Endothelial cell of hepatic sinusoid (primary cell): Measurements from ENCODE around the gene SLC45A2.

Source experiments
- in situ Hi-C: cut with HindIII; loops from 2 replicates; pipeline ENCODE4 v1.10.0; 2017; ENCODE audit warnings: low sequenced_read_pairs

Gene SLC45A2

DNA sequence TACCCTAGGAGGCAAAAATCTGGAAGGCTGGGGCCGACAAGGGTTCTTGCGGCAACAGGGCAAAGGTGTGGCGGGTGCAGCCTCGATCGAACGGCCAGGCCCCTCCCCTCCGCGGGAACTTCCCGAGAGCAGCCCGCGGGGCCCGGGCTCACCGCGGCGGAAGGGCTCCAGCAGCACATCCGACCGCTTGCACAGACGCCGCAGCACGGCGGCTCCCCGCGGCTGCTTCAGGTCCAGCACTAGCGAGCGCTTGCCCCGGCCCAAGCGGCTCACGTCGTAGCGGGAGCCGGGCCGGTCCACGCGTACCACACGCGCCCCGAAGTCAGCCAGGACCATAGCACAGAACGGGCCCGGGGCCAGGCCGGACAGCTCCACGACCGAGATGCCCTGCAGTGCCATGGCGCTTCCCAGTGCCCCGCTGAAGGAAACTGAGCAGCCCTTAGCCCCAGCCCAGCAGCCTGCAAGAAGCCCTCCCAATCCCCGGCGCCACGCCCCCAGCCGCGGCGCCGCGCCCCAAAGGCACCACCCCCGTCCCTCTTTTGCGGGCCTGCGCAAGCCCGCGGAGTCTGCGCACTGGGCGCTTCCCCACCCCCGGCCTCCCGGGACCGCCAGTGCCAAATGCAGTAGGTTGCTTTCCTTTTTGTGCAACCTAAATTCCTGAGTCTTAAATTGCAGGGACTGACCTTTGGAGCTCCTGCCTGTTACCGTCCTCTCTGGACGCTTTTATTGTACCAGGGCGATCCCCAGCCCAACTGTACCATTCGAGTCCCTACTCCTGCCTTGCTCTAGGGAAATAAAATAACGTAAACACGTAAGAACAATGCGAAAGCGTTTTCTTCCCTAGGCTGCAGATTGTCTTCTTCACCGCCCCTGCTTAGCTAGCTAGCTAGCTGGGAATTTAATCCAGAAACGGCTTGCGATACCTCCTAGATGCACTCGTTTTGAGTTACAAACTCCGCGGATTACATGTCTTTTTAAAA lies 23.4 kb upstream of the SLC45A2 start, which contains the start of gene AMACR:
TSS of gene AMACR (minus strand) at position 430 of the 980 bp plus-strand sequence. CDS start at position 399, 31 bp downstream.
- in situ Hi-C loops = no loop called here

DNA sequence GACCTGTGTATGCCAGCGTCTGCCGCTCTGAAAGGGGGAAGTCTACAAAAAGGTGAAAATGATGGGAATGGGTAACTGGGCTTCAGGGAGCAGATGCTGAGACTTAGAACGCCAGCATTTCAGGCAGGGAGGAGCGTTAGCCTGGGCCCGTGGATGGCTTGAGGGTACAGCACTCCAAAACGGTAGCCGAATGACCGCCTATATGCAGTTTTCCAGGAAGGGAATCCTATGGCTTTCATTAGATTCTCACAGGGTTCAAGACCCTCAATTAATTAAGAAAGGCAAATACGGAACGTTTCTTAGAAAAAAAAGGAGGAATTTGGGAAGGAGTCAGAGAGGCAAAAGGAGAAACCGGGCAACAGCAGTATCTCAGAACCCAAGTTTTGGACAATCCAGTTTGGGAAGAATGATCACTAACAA lies 22.7 kb upstream of the SLC45A2 start:
- in situ Hi-C loops = no loop called here

DNA sequence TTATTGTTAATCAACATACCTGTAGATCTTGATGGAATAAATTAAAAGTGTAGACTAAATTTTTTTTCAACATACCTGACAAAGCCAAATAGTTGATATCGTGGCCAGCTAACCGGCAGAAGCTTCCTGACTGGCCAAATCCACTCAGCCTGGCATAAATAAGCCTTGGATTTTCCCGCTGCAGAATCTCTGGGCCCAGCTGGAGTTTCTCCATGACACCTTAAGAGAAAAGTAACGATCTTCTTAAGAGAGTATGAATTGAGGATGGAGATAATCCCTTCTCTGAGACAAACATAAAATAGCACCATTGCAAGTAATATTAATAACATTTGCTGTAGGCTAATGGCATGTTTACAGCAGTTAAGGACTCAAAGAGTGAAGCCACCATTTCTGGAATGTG lies 21.2 kb upstream of the SLC45A2 start:
- in situ Hi-C loops = no loop called here

DNA sequence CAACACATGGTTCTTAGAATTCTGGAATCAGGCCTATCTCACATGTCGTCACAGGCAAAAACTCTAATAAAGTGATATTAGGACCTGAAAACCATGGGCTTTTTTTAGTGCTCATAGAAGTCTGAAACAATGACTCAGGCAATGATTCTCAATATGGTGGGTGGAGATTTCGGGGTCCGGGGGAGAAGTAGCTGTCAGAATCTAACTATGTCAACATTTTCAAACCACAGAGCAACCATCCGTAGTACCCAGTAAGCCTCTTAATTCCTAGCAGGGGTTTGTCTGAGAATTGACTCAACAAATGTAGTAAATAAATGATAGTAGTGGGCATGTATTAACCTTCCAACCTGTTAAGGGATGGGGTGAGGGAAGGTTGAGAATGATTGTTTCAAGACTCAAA lies 20.7 kb upstream of the SLC45A2 start:
- in situ Hi-C loops = no loop called here

DNA sequence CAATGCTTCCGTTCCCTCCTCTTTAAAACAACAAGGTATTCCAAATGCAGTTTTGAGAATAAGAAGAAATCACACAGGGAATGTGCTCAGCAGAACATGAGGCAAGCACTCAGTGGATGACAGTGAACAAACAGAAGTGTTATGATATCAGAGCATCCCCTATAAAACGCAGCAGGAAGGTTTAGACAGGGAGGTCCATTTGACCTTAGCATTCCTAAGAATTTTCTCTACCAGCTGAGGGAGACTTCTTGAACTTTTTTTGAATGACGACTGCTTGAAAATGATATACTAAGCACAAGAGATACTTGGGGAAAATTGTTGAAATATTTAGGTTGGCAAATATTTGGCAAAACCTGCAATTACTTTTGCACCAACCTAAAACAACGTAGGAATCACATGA lies 19.4 kb upstream of the SLC45A2 start:
- in situ Hi-C loops = no loop called here

DNA sequence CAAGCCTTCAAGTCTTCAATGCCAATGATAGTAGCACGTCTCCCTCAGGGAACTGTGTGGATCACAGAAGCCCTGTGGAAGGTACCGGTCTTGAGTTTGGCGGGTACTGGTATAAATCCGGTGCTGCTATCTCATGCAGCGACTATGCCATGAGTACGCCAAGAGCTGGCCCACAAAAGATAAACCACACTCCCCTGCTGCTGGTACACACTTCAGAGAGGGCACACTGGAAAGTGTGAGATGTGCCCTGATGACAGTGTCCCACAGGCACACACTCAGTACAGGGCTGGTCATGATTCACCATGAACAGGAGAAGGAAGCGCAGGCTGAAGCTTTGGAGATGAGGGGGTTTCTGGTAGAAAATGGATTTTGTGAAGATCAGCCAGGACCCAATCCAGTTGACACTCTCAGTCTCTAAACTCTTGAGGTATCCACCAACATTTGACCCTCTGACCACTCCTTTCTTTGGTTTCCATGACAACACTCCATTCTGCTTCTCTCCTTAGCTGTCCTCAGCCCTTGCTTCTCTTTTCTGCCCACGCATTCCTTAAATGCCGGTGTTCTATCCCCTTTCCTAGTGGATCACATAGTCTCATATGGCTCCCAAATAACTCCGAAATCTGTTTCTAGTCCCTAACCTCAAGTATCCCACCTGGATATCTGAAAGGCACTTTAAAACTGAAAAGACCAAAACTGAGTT lies 18.3 kb upstream of the SLC45A2 start:
- in situ Hi-C loops = no loop called here

DNA sequence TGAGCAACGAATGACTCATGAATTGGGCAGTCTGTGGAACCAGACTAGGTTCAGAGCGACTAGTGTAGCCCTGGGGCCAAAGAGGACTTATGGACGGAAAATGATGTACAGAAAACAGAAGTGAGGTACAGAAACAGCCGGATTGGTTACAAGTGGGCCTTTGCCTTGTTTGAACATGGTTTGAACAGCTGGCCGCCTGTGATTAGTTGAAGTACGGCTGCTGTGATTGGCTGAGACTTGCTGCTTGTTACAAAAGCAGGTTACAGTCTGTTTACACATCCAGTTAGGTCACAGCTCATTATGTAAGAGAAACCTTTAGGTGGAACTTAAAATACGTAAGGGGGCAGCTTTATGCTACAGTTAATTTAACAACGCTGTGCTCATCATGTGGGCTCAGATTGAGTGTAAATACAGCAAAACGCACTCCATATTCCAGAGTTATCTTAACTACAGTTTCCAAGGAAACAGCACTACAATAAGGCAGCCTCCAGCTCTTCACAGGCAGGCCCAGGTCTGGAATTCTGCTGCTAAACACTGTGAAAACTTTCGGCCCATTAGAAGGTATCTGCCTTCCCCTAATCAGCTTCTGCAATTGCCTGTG lies 16.8 kb upstream of the SLC45A2 start:
- in situ Hi-C loops = no loop called here

DNA sequence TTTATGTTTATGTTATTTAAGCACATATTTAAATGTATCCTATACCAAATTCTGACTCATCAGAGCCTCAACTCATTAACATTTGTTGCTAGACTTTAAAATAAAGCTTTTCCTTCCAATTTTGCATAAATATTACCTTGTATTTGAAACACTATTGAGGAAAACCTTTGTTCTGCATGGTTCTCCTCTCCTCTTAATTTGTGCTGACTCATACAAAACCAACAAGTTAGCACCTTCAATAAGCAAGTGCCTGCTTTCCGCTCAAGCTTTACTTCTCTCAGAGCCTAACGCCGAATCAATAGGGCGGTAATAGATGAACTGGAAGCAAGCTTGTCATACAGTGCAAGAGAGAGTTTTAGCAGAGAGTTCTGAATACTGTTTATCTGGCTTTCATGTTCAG lies 15.5 kb upstream of the SLC45A2 start:
- in situ Hi-C loops = no loop called here

DNA sequence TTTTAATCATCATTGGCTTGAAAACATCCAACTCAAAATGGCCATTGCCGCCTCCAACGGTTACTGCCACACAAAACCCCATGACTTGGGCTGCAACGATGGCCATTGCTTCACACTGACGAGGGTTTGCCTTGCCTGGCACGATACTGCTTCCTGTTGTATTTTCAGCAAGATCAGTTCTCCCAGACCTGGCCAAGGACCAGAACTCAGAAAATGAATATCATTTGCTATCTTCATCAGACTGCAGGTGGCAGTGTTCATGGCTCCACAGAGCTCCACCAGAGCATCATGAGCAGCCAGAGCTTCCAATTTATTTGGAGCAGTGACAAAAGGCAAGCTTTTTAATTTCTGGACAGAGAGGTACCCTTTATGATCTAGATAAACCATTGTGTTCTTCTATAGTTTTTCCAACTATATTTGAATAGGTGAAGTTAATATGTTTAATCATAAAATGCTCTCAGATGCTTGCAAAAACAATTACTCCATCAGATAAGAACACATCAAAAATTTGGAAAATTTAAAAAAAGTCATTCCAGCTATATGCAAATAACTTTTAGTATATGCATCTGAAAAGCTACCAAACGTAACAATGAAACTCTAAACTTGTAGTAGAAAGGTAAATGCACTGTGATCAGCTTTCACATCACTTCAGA lies 13.0 kb upstream of the SLC45A2 start:
- in situ Hi-C loops = no loop called here

DNA sequence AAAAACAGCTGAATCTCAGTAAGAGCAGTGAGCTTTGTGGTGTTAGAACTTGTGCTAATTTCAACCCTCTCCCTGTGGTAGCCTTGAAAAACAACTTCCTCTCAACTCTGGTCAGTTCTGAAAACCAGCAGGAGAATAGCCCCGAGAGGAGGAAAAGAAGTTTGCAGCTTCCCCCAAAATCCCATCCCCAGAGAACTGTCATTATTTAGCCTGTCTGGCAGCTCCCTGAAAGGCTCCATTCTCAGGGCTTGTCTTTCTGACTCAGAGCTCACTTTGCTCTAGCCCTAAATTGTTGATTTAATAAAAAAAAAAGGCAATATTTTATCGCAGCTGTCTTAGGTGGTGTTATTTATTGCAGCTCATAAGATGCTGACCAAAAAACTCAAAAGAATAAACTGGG lies 11.4 kb upstream of the SLC45A2 start:
- in situ Hi-C loops = no loop called here

DNA sequence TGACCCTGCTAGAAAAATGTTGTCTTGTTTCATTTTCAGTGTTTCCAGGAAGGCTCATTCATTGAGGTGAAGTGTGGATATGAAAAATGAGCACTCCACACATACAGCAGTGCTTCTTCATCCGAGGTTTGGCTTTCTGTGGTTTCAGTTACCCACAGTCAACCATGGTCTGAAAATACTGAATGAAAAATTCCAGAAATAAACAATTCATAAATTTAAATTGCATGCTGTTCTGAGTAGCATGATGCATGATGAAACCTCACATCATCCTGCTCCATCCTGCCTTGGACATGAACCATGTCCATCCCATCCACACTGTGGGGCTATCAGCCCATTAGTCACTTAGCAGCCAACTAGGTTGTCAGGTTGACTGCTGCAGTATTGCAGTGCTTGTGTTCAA lies 10.4 kb upstream of the SLC45A2 start:
- in situ Hi-C loops = no loop called here

DNA sequence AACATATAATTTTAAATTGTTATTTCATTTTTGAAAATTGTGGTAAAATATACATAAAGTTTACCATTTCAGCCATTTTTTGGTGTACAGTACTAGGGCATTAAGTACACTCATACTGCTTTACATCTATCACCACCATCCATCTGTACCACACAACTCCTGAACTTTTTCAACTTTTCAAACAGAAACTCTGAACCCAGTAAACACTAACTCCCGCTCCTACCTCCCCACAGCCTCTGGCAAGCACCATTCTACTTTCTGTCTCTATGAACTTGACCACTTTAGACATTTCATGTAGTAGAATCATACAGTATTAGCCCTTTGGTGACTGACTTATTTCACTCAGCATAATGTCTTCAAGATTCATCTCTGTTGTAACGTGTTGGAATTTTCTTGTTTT lies 8.4 kb upstream of the SLC45A2 start:
- in situ Hi-C loops = no loop called here

DNA sequence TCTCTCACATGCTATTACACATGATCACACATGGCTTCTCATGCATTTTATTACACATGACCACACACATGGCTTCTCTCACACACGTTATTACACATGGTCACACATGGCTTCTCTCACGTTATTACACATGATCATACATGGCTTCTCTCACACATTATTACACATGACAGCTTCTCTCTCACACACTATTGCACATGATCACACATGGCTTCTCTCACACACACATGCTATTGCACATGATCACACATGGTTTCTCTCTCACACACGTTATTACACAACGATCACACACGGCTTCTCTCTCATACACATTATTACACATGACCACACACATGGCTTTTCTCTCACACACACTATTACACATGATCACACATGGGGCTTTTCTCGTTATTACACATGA lies 954 bp upstream of the SLC45A2 start:
- in situ Hi-C loops = no loop called here

DNA sequence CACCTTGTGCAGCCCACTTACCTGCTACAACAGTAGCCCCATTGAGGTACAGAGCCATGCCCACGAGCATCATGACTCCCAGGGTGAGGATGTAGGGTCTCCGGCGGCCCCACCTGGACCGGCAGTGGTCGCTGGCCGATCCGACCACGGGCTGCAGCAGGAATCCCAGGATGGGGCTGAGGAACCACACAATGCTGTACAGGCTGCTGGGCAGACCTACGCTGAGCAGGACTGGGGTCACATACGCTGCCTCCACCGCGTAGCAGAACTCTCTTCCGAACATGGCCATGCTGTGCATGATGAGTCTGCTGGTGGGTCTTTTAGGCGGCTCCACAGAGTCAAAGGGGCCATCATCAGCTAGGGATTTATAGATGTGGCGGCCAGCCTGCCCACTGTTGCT lies 315 bp downstream of the SLC45A2 start:
- in situ Hi-C loops = no loop called here

DNA sequence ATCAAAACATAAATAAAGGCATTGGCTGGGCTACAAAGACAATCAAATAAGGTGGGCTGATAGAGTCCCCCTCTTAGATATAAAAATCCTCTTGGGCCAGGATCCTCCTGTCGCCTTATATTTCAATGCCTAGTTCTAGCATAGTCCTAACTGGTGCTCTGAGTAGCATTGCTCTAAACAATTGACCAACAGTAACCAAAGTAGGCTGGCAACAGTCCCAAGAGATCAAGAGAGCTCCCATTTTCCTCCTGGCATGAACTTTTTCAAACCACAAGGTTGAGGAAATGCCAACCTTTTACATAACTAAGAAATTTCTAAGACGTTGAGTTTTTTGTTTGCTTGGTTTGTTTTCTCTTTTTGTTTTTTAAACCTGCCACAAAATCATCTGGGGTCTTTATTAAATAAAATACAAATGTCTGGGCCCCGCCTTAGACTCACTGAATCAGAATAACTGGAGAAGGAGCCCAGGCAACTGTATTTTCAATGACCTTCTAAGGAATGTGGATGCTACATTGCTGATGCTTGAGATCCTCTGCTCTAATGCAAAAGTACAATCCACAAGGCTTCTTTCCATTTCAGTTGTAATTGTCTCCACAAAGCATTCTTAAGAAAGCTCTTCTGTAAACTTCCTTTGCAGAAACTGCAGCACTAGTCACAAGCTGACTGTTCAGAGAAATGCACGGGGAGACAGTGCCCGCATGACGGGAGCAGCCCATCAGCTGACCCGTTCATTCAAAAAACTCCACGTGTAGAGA lies 2.9 kb downstream of the SLC45A2 start:
- in situ Hi-C loops = no loop called here

DNA sequence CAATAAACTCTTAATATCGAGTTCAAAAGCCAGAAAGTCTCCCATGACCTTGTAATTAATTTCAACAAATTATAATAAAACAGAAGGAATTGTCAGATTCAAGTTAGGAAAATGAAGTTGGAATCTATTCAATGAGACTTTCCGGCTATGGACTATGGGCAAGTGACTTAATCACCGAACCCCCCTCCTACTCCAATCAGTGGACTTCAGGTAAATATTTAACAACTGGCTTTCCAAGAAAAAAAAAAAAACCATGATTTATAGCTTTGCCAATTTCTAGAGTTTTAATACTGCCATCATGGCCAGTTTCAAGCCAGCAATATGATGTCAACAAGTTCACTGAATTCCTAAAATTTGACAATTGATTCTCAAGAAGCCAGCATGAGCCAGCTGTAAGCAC lies 4.5 kb downstream of the SLC45A2 start:
- in situ Hi-C loops = no loop called here

DNA sequence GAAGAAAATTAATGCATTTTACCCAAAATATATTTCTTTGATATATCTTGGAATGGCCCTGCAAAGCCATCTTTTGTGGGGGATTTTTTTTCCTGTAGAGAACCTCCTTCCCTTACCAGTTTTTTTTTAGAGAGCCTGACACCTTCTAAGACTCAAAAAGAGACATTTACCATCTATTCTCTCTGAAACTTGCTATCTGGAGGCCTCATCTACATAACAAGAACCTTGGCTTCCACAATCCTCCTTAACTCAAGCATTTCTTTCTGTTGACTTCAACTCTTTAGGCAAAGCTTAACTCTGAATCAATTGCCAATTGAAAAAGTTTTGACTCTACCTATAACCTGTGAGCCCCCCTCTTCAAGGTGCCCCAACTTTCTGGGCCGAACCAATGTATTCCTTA lies 6.2 kb downstream of the SLC45A2 start:
- in situ Hi-C loops = no loop called here

DNA sequence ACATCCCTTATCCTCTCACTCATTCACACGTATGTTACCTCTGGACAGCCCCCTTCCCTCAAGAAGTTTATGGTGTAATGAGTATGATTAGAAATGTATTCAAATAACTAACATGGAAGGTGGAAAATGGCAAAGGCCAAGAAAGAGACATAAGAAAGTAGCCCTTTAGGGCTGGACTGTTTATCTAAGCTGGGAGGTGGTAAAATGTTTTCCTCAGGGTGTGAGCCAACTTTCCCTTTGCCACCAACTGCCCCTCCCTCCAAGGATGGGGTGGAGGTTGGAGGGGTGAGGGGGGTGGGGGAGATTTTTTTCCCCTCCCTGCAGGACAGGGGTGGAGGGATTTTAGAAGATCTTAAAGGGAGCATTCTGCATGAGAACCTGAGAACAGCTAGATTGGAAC lies 8.2 kb downstream of the SLC45A2 start:
- in situ Hi-C loops = no loop called here

DNA sequence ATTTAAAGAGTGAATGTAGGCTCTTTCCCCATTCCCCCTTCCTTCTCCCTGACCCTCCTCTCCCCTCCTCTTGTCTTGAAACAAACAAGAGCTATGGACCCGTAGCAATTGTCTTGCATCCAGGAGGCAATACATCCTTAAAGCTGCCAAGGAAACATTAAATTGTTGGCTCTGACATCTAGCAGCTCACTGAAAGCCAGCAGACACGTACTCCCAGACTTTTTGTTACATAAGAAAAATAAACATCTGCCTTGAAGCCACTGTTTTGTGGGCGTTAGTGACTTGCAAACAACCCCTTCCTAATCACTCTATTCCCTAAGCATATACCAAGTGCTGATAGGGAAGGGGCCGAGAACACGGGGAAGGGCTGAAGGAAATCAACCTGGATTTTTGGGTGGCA lies 8.6 kb downstream of the SLC45A2 start:
- in situ Hi-C loops = no loop called here

DNA sequence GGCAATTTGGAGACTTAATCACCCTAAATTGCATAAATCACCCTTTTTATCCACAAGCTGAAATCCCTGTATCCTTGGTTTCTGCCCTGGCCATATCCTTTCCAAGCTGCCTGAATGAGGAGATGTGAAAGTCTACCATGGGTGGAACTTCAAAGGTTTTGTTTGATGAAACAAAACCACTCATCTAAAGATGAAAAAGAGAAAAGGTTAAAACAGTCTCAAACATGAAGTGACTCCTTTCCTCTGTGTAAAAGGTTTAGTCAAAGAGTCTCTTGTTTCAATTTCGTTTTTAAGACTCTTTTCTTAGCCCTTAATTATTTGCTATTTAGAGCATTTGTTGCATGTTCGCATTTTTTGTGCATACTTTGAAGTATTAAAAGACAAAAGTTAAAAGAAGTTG lies 11.2 kb downstream of the SLC45A2 start:
- in situ Hi-C loops = no loop called here
